GM18520 (cell line): ENCODE data around the gene CD300E.

Source experiments
- ATAC-seq: cut with Tn5 transposase; IDR thresholded peaks from one replicate; pipeline ENCODE4 v1.9.1; 2021; ENCODE audit not compliant: unreplicated experiment

Gene CD300E

DNA sequence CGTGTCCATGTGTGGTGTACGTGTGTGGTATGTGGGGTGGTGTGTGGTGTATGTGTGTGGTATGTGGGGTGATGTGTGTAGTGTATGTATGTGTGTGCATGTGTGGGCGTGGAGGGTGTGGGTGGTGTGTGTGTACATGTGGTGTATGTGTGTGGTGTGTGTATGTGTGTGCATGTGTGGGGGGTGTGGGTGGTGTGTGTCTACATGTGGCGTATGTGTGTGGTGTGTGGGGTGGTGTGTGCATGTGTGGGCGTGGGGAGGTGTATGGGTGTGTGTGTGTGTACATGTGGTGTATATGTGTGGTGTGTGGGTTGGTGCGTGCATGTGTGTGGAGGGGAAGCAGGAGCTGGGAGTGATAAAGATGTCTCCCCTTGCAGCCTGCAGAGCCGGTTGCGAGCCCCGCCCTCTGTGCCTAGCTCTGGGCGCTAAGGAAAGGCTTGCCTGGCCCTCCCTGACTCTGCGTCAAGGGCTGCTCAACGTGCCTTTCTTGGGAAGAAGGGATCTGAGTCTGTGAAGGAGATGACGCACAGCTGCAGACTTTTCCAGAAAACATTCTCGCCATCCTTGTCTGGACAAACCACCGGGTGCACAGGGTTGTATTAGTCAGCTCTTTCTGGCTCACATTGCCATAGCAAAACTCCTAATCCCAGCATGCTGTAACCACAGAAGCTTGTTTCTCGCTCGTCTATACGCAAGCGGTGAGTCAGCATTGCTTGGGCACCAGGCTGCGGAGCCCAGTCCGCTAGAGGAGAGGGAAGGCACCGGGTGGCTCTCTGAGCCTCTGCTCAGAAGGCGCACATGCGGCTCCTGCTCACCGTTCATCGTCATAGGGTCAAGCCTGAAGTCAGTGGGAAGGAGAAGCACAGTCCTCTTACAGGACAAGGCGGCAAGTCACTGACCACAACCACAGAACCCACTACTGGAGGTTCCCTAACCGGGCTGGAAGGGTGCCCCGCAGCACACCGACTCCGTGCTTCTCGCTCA lies 54.2 kb downstream of the CD300E start:
- ATAC-seq, result no peak

GRCh38 chr17:74568106-74568873 lies 55.2 kb downstream of the CD300E start:
- ATAC-seq, result no peak

DNA sequence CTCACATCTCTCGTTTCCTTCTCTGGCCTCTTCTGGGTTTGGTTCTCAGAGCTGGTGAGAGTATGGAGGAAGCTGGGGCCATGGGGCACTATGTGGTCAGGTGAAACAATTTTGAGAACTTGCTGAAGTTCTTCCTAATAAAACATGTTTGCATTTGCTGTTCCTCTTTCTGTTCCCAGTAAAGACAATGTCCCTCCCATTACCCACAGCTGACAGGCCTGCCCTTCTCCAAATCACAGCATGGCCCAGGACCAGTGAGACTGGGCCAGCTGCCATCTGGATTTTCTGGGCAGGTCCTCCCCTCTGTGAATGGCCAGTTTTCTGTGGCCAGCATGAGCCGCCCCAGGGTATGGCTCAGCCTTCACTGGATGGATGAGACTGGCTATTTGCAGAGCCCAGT lies 56.1 kb downstream of the CD300E start, which contains the start of gene CD300H:
Gene CD300H, minus strand, starts transcription at position 113 of the 400 bp plus-strand sequence.
- ATAC-seq, result no peak

DNA sequence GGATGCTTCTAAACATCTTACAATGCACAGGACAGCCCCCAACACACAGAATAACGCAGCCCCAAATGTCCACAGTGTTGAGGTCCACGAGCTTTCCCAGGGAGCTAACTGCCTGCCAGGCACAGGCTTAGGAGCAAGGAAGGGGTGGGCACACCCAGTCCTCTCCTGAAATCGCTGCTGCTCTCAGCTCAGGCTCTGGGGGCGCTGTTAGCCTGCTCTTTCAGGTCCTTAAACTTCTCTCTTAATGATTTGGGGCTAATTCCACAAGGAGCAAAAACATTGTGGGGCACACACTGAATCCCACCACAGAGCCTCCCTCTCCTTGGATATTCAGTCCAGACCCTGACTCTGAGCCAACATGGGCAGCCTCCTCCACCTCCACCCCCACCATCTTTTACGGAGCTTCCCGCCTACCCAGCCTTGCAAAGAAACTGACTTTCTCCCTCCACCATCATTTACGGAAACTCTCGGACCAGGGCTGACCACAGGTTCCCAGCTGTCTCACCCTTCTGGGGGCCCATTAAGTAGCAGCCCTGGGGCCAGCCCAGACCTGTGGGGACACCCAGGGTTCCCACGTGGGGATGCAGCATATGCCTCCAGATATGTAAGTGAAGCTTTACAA lies 57.3 kb downstream of the CD300E start:
- no peak for ATAC-seq

DNA sequence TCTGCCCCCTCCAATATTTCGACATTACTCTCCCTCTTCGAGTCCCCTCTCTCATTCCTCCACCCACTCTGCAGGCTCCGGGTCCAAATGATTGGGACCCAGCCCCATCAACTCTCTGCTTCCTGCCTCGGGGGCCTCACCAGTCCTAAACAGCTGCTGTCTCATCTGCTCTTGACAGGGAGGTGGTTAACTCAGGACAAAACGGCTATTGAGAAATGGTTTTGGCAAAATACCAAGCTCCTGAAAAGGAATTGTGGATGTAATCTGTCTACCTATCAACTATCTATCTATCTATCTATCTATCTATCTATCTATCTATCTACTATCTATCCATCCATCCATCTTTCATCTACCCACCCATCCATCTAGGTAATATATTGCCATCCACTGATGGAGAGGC lies 58.4 kb downstream of the CD300E start:
- no peak for ATAC-seq

- ATAC-seq, result no peak
Measured at GRCh38 chr17:74563358-74563757, 60.2 kb downstream of the CD300E start.

DNA sequence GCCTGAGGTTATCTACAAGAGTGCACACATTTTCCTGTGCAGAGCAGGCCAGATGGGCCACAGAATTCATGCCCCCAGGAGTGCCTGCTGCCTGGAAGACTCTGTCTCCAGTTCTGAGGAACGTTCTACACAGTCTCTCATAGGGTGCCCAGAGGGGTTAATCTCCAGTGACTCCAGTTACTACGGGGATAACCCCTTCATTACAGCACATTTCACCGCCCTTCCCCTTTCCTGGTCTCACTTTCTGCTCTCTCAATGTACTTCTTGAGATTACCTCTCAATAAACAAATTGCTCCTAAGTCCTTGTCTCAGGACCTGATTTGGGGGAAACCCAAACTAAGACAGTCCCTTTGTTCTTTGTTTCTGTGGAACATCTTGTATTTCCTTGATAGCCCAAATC lies 62.0 kb downstream of the CD300E start:
- no peak for ATAC-seq
